CD4-positive, alpha-beta T cell treated with Interleukin-15 for 4 hours (primary cell): ENCODE measurements around the gene KRTAP10-1.
"Not testable (repeated sequence)": the region's sequence is repeated elsewhere in the genome, so short reads cannot be mapped to it uniquely, and the experiment has no call there.

Experiments used
- DNase-seq: peaks from one replicate; pipeline ENCODE4 v3.0.0-alpha.2; 2020; ENCODE audit warnings: low spot score

The KRTAP10-1 gene, protein sequence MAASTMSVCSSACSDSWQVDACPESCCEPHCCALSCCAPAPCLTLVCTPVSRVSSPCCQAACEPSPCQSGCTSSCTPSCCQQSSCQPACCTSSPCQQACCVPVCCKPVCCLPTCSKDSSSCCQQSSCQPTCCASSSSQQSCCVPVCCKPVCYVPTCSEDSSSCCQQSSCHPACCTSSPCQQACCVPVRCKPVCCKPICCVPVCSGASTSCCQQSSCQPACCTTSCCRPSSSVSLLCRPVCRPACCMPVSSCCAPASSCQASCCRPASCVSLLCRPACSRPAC

DNA sequence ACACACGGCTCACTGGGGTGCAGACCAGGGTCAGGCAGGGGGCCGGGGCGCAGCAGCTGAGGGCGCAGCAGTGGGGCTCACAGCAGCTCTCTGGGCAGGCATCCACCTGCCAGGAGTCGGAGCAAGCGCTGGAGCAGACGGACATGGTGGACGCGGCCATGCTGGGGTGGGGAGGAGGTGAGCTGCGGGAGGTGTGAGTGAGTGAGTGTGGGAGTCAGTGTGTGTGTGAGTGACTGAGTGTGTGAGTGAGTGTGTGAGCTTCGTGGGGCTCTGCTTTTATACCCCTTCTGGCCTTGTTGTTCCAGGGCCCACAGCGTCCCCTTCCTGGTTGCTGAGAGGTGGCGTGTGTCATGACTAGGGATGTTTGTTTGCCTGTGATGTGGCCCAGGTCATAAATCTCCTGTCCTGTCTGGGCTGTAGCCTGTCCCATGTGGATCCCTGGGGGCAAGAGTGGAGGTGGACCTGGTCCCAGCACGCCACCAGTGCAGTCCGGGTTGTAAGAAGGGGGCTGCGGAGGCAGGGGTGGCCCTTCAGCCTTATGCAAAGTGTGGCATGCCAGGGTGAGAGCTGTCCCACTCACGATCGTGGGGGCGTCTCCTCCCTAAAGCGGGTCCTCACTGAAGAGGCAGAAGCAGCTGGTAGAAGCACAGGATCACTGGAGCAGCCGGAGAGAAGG, at the start of gene KRTAP10-1:
Gene KRTAP10-1 (minus strand): TSS at position 205 of the 676 bp plus-strand sequence. CDS start 45 bp downstream, at position 160.
- no peak for DNase-seq

DNA sequence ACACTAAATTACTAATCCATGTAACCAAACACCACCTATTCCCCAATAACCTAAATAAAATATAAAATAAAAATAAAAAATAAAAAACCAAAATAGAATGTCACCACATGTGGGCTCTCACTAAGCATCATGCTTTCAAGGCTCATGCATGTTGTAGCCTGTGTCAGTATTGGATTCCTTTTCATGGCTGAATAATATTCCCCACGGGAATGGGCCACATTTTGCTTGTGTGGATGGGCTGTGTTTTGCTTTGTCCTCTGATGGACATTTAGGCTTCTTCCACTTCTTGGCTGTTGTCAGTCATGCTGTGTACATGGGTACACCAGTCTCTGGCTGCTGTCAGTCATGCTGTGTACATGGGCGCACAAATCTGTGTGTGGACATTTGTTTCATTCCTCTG, 49.1 kb upstream of the KRTAP10-1 start:
- DNase-seq, result no peak

DNA sequence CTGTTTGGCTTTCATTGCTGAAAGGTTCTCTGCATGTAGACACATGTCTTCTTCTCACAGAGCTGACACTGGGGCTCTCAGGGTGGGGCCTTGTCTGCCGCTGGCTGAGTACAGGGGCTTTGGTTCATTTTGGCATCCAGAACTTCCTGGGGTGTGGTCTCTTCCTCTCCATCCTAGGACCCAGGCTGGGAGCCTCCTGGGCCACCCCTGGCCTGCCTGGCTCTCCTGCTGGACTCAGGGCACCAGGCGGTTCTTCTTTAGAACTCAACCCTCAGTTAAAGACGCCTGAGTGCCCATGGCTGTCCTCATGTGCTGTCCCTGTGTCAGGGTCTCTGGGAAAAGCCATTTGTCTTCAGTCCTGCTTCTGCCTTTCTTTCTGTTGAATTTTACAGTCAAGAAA, 45.9 kb upstream of the KRTAP10-1 start:
- DNase-seq, result no peak

DNA sequence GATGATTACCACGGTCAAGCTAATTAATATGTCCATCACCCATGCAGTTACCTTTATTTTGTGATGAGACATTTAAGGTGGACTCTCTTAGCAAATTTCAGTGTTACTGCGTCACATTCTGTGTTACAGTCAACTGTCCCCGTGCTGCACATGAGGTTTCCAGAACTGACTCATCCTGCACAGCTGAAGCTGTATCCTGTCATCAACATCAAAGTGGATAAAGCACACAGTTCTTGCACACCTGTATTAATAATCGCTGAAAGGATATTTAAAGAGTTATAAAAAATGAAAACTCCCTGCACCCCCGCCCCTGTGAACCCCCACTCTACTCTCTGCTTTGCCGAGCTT, 43.8 kb upstream of the KRTAP10-1 start:
- DNase-seq, result peak; percentile 30

- no peak for DNase-seq
Measured at GRCh38 chr21:44583089-44583799, 43.2 kb upstream of the KRTAP10-1 start.

DNA sequence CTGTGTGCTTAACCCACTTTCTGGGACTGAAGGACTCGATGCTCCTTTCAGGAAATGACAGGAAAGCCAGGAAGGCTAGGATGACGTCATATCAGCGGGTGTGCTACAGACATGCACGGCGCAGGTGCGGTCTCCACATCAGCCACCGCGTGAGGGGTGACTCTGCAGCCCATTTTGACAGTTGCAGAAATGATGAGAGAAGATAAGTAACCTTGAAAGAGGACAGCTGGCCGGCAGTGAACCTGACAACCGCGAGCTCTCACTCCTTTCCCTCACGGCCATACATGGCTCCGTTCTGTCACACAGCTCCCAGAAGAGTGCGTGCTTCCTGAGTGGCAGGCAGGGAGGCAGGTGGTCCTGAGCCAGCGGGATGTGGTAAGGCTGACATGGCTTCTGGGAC, 42.1 kb upstream of the KRTAP10-1 start:
- DNase-seq, result no peak

GRCh38 chr21:44581158-44581557, 41.2 kb upstream of the KRTAP10-1 start:
- no peak for DNase-seq

DNA sequence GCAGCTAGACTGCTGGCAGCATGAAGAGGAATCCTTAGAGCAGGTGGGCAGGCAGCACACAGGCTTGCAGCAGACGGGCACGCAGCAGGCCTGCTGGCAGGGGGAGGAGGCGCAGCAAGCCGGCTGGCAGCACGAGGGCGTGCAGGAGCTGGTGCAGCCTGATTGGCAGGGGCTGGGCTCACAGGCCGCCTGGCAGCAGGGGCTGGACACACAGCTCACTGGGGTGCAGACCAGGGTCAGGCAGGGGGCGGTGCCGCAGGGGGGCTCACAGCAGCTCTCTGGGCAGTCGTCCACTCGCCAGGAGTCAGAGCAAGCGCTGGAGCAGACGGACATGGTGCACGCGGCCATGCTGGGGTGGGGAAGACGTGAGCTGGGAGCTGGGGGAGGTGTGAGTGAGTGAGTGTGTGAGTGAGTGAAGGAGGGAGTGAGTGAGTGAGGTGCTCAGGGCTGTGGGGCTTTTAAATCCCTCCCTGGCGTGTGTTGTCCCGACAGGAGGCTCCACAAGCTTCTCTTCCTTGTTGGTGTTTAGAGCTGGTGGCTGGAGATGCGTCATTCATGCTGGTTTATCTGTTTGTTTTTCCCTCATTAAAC, 40.3 kb upstream of the KRTAP10-1 start, which contains the start of gene KRTAP10-5:
Gene KRTAP10-5 (minus strand): TSS at position 374 of the 591 bp plus-strand sequence. CDS start 26 bp downstream, at position 348.
- not testable (repeated sequence) for DNase-seq

DNA sequence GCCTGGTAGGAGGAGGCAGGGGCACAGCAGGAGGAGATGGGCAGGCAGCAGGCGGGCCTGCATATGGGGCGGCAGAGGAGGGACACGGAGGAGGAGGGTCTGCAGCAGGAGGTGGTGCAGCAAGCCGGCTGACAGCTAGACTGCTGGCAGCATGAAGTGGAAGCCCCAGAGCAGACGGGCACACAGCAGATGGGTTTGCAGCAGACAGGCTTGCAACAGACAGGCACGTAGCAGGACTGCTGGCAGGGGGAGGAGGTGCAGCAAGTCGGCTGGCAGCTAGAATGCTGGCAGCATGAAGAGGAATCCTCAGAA, 39.8 kb upstream of the KRTAP10-1 start:
- no peak for DNase-seq

DNA sequence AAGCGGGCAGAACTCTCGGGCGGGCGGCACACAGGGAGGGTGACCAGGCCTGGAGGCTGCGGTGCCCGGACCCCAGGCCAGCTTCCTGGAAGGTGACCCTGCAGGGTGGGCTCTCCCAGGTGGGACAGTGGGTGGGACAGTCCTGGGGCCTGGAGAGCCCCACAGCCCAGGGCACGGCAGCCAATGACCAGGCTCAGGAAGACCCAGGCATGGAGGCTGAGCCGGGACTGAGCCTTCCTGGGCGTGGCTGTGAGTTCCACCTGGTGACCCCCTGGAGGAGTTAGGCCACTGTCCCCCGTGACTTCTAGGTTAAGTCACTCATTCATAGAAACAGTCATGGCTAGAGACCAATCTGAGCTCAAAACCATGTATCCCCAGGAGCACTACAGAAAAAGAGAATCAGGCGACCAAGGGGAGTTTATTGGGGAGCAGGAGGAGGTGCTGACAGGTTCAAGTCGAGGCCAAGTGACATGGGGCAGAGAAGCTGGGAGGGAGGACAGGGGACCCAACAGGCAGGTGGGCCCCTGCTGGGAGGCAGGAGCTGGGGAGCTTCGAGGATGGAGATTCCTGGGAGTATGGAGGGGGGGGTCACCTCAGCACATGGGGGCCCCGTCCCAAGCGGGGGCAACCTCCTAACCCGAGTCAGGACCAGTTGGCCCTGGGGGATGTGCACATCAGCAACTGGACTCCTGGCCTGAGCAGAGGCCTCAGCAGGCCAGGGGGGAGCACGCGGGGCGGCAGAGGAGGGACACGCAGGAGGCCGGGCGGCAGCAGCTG, 39.2 kb upstream of the KRTAP10-1 start:
- no peak for DNase-seq

GRCh38 chr21:44578371-44579055, 38.5 kb upstream of the KRTAP10-1 start:
- DNase-seq, result no peak

DNA sequence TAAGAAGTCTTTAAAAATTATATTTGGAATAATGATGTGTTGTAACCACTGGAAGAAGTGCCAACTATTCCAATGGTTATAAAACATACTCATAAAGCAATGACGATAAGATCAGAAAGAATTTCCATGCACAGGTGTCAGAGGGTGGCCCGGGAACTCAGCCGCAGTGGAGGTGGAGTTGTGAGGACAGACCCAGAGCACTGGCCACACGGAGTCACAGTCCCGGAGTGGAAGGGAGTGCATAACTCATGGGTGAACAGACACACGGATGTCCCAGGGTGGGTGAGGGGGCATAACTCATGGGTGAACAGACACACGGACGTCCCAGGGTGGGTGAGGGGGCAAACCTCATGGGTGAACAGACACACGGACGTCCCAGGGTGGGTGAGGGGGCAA, 36.0 kb upstream of the KRTAP10-1 start:
- DNase-seq, result no peak

DNA sequence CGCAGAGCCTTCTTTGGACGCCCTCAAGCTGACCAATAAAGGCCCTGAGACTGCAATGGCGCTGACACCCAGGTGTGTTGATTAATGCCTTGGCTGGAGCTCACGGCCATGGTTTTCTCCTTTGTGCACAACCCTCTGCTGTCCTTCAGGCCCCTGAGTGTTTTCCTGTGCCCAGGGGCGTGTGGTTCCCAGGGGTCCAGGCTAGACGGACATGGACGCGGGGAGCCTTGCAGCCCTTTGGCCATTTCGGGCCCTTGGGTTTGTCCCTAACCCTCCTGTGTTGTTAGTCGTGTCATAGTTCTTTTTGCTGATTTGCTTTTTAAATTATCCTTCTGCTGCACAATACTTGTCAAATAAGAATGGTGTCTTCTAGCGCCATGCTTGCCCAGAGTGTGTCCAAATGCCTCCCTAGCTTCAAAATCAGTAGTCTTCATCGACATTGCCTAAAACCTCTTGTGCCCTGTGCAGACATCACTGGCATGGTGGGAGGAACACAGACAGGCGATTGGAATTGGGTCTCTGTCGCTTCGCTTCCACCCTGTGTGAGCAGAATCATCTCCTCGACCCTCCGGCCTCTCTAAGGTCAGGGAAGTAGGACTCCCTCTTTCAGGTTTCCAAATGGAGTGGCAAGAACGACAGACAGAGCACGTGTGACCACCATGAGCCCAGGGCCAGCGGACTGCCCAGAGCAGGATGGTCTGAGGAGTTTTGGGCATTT, 35.5 kb upstream of the KRTAP10-1 start:
- no peak for DNase-seq

- DNase-seq, result no peak
Measured at GRCh38 chr21:44574457-44575306, 34.7 kb upstream of the KRTAP10-1 start.

DNA sequence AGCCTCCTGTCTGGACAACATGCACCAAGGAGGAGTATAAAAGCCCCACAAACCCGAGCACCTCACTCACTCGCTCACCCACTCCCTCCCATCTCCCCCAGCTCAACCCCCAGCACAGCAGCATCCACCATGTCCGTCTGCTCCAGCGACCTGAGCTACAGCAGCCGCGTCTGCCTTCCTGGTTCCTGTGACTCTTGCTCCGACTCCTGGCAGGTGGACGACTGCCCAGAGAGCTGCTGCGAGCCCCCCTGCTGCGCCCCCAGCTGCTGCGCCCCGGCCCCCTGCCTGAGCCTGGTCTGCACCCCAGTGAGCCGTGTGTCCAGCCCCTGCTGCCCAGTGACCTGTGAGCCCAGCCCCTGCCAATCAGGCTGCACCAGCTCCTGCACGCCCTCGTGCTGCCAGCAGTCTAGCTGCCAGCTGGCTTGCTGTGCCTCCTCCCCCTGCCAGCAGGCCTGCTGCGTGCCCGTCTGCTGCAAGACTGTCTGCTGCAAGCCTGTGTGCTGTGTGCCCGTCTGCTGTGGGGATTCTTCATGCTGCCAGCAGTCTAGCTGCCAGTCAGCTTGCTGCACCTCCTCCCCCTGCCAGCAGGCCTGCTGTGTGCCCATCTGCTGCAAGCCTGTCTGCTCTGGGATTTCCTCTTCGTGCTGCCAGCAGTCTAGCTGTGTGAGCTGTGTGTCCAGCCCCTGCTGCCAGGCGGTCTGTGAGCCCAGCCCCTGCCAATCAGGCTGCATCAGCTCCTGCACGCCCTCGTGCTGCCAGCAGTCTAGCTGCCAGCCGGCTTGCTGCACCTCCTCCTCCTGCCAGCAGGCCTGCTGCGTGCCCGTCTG, 33.8 kb upstream of the KRTAP10-1 start, which contains the start of gene KRTAP10-4:
Gene KRTAP10-4 (plus strand): TSS at position 100 of the 827 bp plus-strand sequence. CDS start 30 bp downstream, at position 130.
- not testable (repeated sequence) for DNase-seq

DNA sequence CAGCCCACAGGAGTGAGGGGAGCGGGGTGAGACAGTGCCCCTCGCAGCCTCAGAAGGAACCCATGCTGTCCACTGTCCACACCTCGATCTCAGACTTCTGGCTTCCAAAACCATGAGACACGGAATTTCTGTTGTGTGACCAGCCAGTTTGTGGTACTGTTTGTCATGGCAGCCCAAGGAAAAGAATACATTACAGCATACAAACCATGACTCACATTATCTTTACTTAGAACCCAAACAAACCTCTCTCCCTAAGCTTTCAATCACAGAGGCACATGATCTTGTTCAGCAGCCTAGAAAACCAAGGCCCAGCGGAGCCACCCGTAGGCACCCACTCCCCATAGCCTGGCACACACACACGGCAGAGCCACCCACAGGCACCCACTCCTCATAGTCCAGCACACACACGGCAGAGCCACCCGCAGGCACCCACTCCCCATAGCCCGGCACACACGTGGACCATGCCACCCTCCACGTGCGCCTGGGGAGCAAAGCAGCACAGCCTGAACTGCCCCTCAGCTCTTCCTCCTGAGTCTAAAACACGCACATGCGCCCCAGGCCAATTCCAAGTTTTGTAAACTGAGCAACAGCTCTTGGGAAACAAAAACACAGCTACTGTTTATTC, 33.1 kb upstream of the KRTAP10-1 start:
- DNase-seq, result no peak

GRCh38 chr21:44571844-44572782, 32.1 kb upstream of the KRTAP10-1 start:
- DNase-seq, result no peak
